ENCODE measurements around the gene HOXB8.

HOXB8 gene

DNA sequence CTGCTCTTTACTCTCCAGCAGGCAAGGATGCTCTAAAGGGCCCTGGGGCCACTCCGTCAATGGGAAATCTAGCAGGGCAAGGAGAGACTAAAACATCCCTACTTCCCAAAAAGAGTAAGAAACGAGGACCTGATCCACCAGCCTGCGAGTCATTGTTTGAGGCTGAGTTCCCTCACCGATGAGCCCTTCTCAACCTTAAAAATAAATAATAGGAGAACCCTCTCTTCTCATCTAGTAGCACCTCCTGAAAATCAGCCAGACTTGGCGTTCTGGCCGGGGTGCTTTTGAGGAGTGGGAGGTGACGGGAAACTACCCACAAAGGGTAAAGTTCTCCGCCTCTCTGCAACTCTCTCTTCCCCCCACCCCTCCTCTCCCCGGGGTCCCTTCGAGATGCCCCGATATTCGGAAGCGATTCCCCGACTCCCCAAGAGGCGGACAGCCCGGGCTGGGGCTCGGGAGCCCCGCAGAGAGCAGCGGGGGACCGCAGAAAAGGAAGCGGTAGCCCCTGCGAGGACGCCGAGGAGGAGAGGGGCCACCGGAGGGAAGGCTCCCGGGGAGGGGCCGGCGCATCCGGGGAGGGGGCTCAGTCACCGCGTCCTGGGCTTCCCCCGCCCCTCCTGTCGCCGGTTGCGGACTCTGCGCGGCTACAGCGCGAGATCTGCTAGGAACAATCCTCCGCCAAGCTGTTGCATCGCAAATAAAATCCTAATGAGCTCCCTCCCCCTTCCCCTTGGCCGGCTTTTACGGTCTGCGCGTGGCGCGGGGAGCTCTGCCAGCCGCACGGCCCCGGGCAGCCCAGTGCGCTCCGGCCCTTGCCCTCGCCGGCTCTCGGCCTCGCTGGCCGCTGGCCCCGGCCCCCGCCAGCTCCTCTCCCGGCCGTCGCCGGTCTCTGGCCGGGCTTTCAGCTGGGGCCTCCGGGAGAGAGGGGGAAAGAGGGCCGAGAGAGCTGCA, 9.7 kb upstream of the HOXB8 start:
- DNase-seq = peak in 1 of 5 donors; percentile 28

DNA sequence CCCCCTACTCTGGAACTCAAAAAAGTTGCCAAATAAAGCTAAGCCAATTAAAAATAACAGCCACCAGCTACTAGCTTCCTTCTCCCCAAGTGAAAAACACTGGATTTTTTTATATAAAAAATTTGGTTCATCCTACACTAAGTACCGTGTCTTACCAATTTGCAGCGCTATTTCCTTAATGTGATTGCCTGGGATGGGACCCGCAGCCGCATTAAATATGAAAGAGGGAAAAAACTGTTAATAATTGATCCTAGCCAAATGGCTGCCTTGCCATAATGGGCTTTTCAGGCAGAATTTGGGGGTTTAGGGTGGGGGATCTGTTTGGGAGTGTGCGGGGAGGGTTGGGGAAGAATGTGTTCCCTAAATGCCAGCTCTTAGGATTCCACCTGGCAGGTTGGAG, 9.0 kb upstream of the HOXB8 start:
- no peak for DNase-seq

DNA sequence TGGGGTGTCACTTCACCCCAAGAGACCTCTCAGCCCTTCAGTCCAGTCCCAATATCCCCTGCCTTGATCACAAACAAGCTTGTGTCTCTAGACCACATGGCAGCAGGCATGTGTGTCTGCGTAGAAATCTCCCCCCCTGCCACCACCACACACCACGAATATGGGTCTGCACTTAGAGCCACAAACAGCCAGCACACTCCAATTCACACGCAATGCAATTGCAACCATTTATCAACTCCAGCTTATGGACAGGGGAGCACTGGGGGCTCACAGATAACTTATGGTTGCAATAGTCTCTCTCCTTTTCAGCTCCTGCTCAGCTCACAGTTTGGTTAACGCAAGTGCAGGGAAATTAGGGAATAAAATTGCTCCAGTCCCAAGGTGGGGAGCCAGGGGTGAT, 8.5 kb upstream of the HOXB8 start:
- DNase-seq = no peak

DNA sequence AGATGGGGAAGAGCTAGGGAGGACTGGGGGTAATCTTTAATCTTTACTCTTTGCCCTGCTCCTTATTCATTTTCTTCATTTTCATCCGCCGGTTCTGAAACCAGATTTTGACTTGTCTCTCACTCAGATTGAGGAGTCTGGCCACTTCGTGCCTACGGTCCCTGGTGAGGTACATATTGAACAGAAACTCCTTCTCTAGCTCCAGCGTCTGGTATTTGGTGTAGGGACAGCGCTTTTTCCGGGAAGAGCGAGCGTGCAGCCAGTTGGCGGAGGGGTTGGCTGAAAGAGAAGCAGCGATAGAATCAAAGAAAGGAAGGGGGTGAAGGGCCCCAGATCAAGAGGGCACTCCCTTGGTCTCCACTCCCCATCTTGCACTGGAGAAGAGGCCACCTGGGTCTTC, 7.8 kb upstream of the HOXB8 start:
- DNase-seq = no peak

DNA sequence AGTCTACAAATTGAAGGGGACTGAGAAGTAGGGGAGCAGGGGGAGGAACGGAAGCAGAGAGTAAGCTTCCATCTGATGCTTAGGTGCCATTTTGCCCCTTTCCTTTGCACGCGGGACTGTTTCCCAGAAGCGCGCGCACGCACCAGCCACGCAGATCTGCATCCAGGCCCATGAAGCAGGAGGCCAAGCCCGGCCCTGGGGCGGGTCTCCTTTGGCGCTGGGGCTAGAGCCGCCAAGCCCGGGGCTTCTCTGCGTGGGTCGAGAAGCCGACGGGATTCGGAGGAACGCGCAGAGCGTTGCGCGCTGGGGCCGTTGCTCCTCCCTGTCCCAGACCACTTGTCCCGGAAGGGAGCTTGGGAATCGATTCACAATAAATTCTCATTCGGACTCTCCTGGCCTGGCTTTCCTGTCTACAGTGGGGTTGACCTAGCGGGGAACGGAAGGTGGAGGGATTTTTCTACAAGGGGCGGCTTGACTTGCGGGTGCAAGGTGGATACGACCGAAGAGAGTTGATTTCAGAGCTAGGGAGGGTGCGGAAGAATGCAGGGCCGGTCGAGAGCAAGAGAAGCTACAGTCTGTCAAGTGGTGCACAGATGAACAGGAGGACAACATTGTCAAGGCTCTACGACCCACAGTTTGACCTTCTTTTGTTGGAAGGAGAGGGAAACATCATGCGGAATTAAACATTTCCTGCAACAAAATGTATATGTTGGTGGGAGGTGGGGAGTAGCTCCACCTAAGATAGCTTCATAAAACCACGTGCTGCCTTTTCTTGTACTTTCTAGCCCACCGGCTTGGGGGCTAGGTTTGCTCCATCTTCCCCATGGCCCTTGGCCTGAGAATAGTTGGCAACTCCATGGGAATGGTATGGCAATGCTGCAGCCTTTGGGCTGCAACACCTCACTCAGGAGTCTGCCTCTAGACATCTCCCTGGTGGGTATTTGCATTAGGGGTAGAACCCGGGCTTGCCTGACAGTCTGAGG, 6.6 kb upstream of the HOXB8 start:
- DNase-seq = no peak

DNA sequence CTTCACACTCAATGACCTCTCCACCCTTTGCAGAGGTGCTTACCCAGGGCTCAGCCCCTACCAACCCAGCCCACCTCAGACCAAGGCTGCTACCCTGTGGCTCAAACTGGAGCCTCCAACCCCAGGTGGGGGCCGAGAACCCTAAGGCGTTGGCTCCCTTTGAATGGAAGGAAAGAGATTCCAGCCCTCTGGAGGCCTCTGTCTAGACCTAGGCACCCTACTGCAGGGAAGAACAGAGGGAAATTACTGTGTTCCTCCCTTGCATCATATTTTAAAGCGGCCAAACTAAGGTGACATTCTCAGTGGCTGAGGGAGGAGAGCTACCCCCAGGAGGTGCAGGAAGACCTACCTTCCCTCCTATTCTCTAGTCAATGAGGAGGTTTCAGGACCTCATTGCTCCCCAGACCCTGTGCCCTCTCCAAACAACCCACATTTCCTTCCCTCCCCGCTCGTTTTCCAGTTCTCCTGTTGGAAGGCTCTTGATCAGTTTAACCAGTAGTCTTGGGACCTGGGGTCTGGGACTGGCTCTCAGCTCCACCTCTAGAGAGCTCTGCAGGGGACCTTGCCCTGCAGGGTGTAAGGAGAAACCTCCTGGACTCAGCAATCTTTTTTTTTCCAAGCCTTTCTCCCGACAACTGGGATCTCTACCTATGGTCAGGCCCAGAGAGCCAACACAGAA, 5.5 kb upstream of the HOXB8 start:
- DNase-seq = no peak

DNA sequence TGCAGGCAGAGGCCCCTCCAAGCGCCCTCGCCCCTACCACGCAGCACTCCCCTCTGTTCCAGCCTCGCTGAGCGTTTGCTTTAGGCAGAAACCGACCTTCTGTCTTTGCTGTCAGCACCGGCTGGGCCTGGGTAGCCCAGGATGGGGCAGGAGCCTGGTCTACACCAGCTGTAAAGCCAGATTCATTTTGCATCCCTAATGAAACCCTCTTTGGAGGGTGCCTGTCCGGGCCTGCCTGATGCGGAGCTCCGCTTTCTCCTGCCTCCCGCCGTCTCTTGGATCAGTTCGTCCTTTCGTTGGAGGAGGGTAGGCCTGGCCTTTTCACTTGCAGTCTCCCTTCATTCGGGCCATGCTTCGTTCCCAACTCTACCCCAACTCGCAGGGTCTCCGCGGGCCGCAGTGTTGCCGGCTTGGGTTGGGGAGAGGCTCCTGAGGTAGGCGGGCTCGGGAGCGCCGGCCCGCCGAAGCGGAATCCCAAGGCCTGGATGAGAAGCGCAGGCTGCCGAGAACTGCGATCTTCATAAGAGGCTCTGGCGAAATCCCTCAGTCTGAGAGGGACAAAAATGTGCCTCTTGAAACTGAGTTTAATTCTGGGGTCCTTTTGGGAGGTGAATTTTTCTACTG, 4.8 kb upstream of the HOXB8 start:
- DNase-seq = no peak

DNA sequence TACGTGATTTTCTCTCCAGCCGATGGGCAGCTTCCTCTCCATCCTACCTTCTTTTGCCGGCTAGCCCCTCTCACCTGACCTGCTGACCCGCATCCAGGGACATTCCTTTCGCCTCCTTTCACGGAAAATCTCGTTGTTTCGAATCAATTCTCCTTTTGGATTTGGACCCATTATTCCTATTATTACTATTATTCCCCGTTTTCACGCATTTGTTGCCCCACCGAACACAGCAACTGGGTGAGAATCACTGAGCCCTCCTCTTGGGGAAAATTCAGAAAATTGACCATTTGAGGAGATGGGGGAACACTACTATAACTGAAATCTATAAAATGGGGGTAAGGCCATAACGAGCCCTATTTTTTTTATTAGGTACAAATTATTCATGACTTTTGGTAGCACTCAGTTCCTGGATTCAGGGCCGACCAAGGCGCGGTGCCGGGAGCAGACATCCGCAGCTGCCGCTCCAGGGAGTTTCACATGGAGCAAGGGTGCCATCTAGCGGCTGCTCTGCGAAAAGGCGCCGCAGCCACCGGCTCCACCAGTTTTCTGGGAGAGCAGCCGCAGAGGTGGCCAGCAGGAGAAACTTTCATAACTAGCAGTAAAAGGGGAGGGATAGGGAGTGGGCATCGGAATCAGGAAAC, 3.3 kb upstream of the HOXB8 start:
- peak; percentile 62 to 82 (median 73) for DNase-seq

DNA sequence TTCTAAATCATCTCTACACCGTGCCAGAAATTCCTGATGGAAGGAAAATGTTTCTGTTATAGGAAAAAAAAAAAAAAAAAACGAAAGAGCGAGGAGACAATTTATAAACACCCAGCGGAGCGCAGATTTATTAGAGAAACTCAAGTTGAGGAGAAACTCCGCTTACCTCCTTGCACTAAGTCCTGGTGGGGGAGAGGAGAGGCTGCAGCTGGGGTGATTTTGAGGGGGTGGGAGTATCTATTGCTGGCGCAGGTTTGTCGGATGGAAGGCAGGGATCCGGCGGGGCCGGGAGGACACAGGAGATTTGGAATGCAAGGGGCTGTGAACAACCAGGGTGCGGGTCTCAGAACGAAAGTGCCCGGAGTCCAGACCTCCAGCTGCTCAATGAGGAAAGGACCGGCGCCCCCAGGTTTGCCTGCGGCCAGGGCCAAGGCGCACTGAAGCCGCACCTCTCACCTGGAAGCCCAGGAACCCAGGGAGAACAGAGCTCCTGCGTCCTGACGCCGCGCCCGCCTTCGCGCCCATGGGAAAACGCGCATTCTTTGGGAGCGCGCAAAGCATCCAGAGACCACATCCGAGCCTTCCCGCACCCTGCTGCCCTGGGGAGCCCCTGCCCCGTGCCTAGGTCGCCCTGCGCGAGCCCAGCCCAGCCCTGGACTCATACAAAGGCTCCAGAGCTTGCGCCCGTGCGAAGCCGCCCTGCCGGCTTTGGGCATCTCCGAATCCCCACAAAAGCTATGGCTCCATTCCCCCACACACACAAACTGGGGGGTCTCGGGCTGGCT, 2.6 kb upstream of the HOXB8 start:
- DNase-seq = no peak

DNA sequence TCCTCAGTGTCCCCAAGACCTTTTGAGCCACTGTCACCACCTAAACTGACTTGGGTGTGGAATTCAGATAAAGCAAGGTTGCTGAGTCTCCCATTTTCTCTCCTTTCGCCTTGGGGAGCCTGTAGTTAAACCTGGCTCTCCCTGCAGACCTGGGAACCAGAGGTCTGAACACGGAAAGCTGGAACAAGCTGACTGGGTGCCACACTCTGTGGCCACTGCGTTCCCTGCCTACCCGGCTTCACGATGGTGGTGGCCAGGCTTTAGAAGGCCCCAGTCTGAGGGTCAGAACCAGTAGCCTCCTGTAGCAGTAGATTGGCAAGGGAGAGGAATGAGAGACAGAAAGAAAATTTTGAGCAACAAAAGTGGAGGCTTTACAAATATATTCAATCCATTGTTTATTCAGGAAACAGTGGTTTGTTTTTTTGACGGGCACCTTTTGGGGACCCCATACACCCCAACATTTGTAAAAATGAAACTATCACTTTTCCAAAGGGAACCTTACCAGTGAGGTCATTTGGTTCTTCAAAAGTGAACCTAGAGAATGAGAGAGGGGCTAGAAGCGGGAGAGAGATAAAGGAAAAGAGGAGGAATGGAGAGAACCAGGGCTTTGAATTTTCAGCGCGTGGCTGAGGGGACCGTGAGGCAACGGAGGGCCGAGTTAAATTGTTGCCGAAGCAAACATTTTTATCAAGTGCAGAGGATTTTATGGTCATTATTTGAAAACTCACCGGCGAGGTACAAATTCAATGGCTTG, 1.8 kb upstream of the HOXB8 start:
- DNase-seq = no peak

DNA sequence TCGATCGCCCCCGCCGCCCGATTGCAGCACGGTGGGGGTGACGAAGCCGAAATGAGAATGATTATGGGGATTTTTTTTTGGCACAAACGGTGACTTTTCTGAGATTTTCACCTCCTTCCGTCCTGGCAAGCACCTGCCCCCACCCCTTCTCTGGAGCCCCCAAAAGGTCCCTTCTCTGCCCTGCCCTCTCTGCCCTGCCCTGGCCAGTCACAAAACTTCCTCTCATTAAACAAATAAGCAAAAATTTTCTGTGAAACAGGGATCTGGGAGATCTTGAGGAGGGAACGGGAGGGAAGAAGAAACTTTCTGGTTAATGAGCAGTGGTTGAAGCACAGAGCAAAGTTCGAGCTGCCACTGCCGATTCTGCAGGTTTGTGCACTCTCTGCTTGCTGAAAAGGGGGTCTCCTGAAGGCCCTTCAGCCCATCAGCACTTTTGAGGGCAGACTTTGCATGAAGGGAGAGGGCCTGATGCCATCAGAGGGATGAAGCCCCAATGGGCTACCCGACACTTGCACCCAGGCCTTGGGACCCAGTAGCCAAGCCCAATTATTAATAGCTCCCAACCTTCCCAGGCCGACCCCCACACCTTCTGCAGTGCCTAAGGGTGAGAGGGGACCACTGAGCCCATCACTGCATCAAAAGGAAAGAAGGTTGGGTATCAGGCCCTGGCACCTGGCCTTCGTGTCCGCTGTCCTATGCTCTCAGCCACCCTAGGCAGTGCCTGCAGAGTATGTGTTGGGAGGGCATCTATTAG, 1.0 kb upstream of the HOXB8 start:
- DNase-seq = no peak

DNA sequence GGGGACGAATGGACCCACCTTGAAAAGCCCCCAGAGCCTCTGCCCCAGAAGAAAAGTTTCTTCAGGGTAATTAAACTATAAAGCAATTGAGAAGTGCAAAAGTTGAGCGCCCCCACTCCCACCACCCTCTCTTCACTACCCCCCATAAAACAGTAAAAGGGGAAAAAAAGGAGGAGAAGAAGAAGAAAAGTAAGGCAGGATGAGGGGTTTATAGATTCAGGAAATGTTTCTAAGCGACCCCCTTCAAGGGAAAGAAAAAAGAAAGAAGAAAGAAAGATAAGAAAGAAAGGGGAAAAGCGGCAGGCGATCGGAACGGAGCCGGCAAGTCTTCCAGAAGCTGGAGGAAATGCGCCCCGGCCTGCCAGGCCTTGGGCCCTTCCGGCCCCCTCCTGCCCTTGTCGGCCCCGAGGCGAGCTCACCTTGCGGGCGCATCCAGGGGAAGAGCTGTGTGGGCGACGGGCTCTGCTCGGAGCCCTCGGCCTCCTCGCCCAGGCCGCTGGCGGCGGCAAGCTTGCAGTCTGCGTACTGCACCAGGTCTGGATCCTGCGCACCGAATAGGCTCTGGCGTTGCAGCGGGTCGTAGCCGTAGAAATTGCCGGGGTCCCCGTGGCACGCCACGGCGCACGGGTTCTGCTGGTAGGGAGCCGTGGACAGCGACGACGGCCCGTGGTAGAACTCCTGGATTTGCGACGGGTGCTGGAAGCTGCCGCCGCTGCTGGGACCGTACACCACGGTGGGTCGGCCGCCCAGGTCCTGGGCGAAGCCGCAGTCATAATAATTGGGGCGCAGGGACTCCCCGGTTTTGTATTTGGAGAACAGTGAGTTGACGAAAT, 1.0 kb downstream of the HOXB8 start:
- DNase-seq = peak in 1 of 5 donors; percentile 43

DNA sequence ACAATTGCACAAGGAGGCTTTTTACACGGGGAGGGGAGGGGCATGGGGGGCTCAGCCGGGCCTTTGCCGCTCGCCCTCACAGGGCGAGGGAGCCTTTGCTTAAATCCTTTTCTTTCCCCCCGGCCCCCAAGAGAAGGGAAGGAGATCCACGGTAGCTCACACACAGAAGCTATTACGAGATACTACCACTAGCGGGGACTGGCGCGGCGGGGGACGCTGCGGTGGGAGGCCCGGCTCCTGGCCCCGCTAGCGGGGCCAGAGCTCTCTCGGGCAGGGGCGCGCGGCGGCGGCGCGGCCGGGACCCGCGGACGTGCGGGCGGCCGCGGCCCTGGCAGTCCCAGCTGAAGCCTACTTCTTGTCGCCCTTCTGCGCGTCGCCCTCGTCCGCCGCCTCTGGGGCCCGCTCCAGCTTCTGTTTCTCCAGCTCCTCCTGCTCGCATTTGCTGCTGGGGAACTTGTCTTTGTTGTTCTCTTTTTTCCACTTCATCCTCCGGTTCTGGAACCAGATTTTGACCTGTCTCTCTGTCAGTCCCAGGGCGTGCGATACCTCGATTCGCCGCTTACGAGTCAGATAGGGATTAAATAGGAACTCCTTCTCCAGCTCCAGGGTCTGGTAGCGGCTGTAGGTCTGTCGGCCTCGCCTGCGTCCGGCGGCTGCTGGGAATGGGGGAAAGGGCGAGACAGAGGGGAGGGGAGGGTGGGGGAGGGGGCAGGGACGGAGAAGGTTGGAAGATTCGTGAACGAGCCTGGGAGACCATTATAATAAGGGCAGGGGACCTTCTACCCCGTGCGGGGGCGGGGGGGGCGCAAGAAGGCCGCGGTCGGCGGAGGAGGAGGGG, 2.0 kb downstream of the HOXB8 start:
- DNase-seq = peak in 4 of 5 donors; percentile 37 to 46 (median 40)

DNA sequence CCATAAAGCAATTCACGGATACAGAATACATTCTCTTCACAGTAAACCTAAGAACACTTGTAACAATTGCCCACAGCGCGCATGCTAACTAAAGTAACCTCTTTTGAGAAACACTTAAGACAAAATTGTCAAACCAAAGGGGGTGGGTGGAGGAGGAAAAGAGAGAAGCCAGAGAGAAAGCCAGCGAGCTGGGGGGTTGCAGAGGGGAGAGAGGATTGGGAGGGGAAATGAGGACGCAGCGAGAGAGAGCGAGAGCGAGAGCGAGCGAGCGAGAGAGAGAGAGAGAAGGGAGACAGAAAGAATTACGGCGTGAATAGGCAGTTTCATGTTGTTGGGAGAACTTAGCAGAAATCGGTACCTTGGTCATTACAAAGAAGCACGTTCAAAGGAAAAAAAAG, 2.6 kb downstream of the HOXB8 start:
- DNase-seq = no peak

DNA sequence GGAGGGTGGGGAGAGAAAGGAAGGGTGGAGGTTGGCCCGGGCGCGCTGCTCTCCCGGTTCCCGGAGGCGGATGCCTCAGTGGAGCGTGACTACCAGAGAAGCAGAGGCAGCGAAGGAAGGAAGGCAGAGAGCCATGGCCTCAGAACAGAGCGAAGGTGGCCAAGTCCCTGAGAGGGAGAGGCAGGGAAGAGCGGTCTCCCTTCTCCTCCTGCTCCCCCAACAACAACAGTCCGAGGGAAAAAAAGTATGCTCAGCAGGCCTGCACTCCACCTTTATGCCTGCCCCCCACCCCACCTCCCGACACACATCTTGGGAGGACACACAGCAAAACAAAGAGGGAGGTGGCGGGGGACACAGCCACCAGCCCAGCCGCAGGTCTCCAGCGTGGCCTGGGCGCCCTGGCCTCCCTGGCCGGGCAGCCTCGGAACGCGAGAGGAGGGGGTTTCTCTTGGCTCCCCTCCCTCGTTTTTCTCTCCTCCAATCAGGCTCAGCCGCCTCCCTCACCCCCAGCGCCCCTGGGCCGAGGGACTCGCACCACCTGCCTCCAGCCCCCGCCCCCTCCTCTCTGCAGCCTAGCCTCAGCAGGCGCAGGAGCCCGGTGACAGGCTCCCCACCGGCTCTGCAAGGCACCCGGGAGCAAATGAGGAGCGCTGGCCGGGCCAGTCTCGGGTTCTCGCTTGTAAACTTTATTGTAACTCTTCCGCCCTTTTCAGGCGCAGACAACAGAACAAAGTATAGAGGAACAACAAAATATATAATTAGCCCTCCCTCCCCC, 3.2 kb downstream of the HOXB8 start:
- DNase-seq = no peak

DNA sequence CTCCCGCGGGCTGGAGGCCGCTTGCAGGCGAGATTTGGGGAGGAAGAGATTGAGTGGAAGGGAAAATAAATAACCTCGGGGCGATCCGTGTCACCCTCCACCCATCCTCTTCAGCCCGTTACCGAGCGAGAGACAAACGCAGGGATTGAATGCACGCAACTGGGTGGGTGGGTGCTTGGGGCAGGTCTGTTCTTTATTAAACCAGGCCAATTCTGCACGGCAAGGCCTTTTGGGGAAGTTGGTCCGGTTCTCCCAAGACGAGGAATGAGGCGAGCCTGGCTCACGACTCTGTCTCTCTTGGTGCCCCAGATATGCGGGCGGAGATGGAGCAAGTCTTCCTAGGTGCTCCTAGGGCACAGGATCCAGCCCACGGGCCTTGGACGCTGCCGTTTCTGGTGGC, 3.9 kb downstream of the HOXB8 start:
- no peak for DNase-seq

Data from T-helper 1 cell (primary cell).